ENCODE results near the gene ARL14. TPM values are rescaled to one million over a fixed set of nuclear protein-coding genes. Genes with fewer than 3 reads are reported as not detected.

The ARL14 gene
- total and polyA plus RNA-seq, 2 donors (not counting 3 experiments of a cell fraction or from before 2014, with no cell fraction given), result not detected

- no peaks in the 10 kb centered on the region for H3K9me3 ChIP-seq (replicated peaks; ENCODE audit: control insufficient read depth, insufficient read depth, low read length)
- H3K4me1 ChIP-seq (ENCODE audit: control insufficient read depth, extremely low read depth, insufficient read depth, low read length), result peaks cover 13% of the 10 kb centered on the region
- no peaks in the 10 kb centered on the region for H3K9me1 ChIP-seq (replicated peaks; ENCODE audit: control insufficient read depth, extremely low read depth, insufficient read depth, low read length)
- FAIRE-seq, result no peak
- H2AFZ ChIP-seq (ENCODE audit: low read depth, low read length), result no peak overlapping the region
- H3K27ac ChIP-seq (ENCODE audit: insufficient read depth, low read depth, low read length), result no peak overlapping the region
- CTCF ChIA-PET, result no interaction called here
- H3K79me2 ChIP-seq (ENCODE audit: control insufficient read depth, insufficient read depth, low read length), result no peaks in the 10 kb centered on the region
- no peaks in the 10 kb centered on the region for H3K36me3 ChIP-seq (ENCODE audit: control insufficient read depth in 2 of 2, extremely low read depth in 1 of 2, insufficient read depth in 2 of 2, low read length in 2 of 2)
- H3K27me3 ChIP-seq (ENCODE audit: control insufficient read depth in 2 of 2, insufficient read depth in 2 of 2, low read length in 2 of 2), result peaks cover 0 to 2% of the 10 kb centered on the region in 2 experiments
- no peak for DNase-seq (ENCODE audit: low read depth, low spot score)
- intact Hi-C loops (cut with micrococcal nuclease), result no loop called here
- dilution Hi-C loops (cut with MboI; ENCODE audit: extremely low pct_ligation_motif_present, low sequenced_read_pairs), result no loop called here
- POLR2A ChIA-PET, result no interaction called here
- H3K4me3 ChIP-seq (replicated peaks in 1 of 3; ENCODE audit: insufficient read depth in 1 of 3, low read depth in 1 of 3, low read length in 3 of 3), result no peak overlapping the region
- no peak overlapping the region for H3K9ac ChIP-seq (replicated peaks; ENCODE audit: extremely low read depth, insufficient read depth, low read length)
- TF ChIP-seq JUN (IDR thresholded peaks at IDR 0.05; ENCODE audit: borderline replicate concordance, insufficient read depth, insufficient read length, low read depth) (no peak), CTCF (IDR thresholded peaks at IDR 0.05; ENCODE audit: extremely low read depth in 1 of 2, insufficient read depth in 1 of 2, low read depth in 1 of 2, low read length in 2 of 2) (no peak), GATA2 (IDR thresholded peaks at IDR 0.05; ENCODE audit: insufficient read depth, insufficient read length, low read depth, low read length) (no peak), MYC (IDR thresholded peaks at IDR 0.05; ENCODE audit: low read depth, low read length) (no peak), POLR2A (IDR thresholded peaks at IDR 0.05; ENCODE audit: low read depth, low read length) (no peak), POLR2AphosphoS5 (IDR thresholded peaks at IDR 0.05; ENCODE audit: insufficient read depth, low read depth, low read length) (no peak), EZH2 (IDR thresholded peaks at IDR 0.05; ENCODE audit: borderline replicate concordance, low read depth, low read length, severe bottlenecking) (no peak), MAX (IDR thresholded peaks at IDR 0.05; ENCODE audit: insufficient read depth, insufficient read length) (no peak), FOS (IDR thresholded peaks at IDR 0.05; ENCODE audit: borderline replicate concordance, insufficient read depth, low read length) (no peak)
- H4K20me1 ChIP-seq (replicated peaks; ENCODE audit: control insufficient read depth, extremely low read depth, insufficient read depth, low read length), result no peaks in the 10 kb centered on the region
- H3K4me2 ChIP-seq (ENCODE audit: insufficient read depth, low read length), result no peak overlapping the region
- BruUV-seq (replicated peaks), result no TSS peak
Measured at GRCh38 chr3:160702290-160702689, 25.3 kb downstream of the ARL14 start.
